Vagina (tissue), 2 donors: ENCODE data around the gene KCTD10.

Source experiments
- POLR2A ChIP-seq, 2 donors: fragments of 450-650 bp; IDR thresholded peaks; one replicate each; pipeline ENCODE4 v1.6.1; 2017; ENCODE audit warnings: antibody characterized with exemption in 2 of 2, mild to moderate bottlenecking in 2 of 2, moderate library complexity in 2 of 2
- POLR2AphosphoS5 ChIP-seq, 2 donors: sonication (generic); formaldehyde crosslinking; IDR thresholded peaks; one replicate each; pipeline ENCODE4 v1.9.0; 2017; ENCODE audit warnings: antibody characterized with exemption in 2 of 2, mild to moderate bottlenecking in 2 of 2, low read depth in 1 of 2; ENCODE audit not compliant: insufficient read depth in 1 of 2

DNA sequence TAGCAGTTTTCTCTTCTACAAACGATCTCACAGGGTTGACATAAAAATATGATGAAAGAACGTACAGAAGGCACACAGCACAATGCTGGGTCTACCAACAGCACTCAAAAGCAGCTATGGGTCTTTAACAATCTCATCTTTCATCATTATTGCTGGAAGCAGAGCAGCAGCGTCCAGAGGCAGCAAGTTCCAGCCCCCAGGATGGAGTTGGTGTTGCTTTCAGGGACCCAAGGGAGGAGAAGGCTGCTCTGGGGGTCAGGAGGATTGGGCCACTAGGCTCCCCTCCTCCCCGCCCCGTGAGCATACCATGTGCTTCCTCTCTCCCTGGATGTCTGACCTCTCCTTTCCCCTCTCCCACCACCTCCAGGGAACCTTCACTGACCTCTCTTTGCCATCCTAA is 13.3 kb downstream of the KCTD10 start:
- TF ChIP-seq POLR2AphosphoS5 (IDR thresholded peaks at IDR 0.05; ENCODE audit: insufficient read depth in 1 of 2, low read depth in 1 of 2) (peak in 1 of 2 donors; percentile 6), POLR2A (IDR thresholded peaks at IDR 0.05) (no peak)
